Limb (tissue), 2 donors: ENCODE measurements around the gene MAPRE2.
A peak's percentile ranks its signal among the peaks of the same experiment; 100 is the strongest.
"Not testable (repeated sequence)": the region's sequence is repeated elsewhere in the genome, so short reads cannot be mapped to it uniquely, and the experiment has no call there.

ENCODE experiments used
- DNase-seq, 2 donors: peaks; one replicate each; pipeline ENCODE4 v3.0.0-alpha.2; 2016; ENCODE audit errors: extremely low spot score in 2 of 2

MAPRE2 gene

DNA sequence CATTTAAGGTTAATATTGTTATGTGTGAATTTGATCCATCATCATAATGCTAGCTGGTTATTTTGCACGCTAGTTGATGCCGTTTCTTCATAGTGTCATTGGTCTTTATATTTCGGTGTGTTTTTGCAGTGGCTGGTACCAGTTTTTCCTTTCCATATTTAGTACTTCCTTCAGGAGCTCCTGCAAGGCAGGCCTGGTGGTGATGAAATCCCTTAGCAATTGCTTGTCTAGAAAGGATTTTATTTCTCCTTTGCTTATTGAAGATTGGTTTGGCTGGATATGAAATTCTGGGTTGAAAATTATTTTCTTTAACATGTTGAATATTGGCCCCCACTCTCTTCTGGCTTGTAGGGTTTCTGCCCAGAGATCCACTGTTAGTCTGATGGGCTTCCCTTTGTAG, 109.0 kb downstream of the MAPRE2 start:
- DNase-seq, result not testable (repeated sequence)

DNA sequence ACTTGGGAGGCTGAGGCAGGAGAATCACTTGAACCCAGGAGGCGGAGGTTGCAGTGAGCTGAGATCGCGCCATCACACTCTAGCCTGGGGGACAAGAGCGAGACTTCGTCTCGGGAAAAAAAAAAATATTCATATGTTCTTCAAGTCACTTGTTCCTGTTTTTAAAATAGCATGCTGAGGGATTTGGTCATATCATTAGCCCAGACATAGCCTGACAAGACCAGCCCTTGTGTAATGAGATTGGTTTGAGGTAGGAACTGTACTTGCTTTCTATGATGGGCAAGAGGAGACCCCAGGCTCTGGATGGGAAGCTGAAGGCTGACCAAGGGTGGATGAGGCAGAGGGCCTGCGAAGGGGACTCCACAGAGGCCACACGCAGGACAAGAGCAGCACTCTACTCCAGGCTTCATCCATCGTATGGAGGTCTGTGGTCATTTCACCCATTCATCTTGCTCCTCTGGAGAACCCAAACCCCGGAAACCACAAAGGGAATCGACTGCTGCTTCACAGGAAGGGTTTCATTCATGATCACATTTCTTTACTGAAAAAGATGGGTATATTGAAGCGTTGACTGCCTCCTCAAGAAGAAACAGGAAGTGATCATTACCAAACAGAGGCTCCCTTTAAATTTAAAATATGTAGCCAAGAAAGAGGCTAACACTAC, 112.5 kb downstream of the MAPRE2 start:
- no peak for DNase-seq

- no peak for DNase-seq
These were observed 114.3 kb downstream of the MAPRE2 start for GRCh38 chr18:35155398-35156117.

GRCh38 chr18:35157181-35157580, 116.0 kb downstream of the MAPRE2 start:
- DNase-seq, result no peak

DNA sequence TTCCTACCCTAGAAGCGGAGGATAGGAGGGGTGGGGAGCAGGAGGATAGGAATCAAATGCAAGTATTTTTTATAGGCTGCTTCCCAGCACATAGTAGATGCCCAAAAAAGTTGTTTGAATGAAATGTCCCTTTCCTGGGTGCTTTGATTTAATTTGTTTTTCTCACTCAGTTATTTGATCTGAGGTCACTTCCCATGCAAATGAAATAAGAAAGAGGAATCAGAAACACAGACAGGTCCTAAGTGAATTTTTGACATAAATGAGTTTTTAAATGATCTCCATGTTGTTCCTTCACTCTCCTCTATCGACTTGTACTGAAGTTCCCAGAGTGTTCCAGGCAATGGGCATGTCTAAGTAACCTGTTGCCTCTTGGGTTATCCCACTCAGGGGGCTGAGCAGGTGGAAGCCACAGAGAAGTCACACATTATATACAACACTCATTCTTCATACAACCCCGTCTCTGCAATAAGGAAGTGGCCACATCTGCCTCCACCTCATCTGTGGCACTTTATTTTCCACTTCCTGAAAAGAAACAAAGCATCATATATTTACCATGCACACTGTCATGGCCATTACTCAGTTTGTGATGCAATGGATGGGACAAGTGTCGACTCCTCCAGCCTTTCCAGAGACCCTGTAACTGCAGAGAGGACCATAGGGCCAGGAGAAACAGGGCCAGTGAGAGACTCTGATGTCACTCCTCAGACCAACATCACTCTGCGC, 117.7 kb downstream of the MAPRE2 start:
- no peak for DNase-seq

GRCh38 chr18:35159782-35160181, 118.6 kb downstream of the MAPRE2 start:
- no peak for DNase-seq

GRCh38 chr18:35161485-35161884, 120.3 kb downstream of the MAPRE2 start:
- DNase-seq, result no peak

GRCh38 chr18:35161934-35162333, 120.7 kb downstream of the MAPRE2 start:
- DNase-seq, result no peak

DNA sequence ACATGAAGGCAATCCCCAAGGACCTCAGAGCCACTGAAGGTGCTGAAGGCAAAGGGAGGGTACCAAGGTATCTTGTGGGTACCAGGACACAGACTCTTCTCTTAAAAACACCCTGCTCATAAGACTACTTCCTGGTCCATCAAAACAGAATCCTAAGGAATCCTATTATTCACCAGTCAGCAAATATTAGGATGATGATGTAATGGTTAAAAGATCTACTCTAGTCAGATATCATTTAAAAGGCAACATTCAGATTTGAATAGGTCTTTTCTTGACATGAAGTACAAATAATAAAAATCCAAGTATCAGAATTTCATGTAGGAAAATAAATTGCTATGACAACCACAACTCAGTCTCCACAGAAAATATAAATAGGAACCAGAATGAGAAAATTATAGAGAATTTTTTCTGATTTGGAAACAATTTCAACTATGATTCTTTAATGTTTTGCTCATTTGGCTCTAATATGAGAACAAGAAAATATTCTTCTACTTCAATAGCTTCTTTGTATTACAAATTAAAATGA, 121.9 kb downstream of the MAPRE2 start:
- no peak for DNase-seq

DNA sequence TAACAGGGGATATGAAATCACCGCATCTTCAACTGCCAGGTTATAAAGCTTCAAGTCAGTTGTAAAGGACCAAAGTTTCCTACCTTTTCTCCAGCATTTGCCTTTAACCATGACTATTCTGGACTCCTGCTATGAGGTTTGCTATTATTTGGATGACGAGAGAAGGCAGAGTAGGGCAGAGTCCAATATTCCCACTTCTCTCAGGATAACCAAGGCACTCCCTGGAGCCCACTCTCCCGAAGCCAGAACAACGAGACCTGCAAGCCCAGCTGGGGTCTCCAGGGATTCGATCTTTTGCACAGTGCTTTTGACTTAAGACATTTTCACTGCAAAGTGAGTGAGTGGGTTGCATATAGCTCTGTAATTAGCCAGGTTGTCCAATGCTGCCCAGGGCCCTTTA, 122.5 kb downstream of the MAPRE2 start:
- DNase-seq, result no peak

- no peak for DNase-seq
These were observed 122.9 kb downstream of the MAPRE2 start for GRCh38 chr18:35164133-35164532.

DNA sequence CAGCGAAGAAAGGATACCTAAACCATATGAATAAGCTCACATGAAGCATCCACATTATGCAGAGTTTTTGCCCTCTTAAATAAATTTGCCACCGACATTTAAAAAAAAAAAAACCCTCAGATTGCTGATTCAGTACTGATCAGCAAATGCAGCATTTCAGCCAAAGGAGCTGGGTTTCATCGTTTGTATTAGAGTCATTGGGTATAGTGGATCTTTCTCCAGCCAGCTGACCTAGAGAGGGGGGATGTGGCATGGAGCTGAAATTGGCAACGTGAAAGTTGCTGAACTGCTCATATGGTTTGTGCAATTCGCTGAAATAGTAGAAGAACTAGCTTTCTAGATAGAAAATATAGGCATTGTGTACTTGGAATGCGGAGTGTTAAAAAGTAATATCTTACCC, 126.1 kb downstream of the MAPRE2 start:
- DNase-seq, result no peak

GRCh38 chr18:35167857-35168256, 126.6 kb downstream of the MAPRE2 start:
- peak in 1 of 2 donors; percentile 60 for DNase-seq

- DNase-seq, result not testable (repeated sequence)
These were observed 129.1 kb downstream of the MAPRE2 start for GRCh38 chr18:35170323-35170722.

DNA sequence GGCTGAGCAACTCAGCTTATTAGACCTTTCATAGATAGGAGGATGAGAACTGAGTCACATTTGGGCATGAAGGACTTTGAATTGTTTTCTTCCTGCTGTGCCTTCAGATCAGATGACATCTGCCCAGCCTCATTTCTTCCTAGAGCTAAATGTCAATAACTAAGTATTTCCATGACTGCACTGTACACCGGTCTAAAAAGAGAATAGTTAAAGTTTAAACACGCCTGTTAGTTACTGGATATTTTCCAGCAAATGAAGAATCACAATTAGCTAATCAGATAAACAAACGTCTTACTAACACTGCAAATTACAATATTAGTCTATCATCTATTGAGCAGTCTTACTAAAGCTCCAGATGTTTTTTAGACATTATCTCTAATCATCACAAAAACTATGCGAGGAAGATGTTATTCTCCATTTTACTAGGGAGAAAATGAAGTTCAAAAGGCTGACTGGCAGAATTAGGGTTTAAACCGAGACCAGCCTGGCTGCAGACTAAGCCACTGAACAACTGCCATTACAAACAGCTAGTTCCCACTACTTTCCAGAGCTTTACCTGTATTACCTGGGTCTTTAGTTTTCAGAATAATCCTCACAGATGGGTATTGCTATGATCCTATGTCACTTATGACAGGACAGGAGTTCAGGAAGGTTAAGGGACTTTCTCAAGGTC, 130.2 kb downstream of the MAPRE2 start:
- DNase-seq, result no peak

DNA sequence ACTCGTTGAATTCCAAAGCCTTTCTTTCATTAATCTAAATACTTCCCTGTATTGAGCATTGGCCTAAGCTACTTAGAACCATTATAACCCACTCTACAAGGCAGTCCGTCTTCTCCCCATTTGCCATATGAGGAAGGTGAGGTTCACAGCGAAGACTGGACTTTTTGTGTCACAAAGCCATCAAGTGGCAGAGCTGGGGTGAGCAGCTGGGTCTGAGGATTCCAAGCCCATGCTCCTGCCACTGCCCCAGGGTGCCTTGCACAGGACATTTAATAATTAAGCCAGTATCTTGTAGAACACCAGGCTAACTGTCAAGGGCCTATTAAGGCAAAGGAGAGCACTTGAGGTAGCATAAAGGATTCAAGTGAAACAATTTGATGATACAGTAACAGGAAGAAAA, 130.8 kb downstream of the MAPRE2 start:
- DNase-seq, result no peak

- DNase-seq, result no peak
These were observed 131.3 kb downstream of the MAPRE2 start for GRCh38 chr18:35172451-35173035.

GRCh38 chr18:35174093-35174731, 133.0 kb downstream of the MAPRE2 start:
- no peak for DNase-seq

DNA sequence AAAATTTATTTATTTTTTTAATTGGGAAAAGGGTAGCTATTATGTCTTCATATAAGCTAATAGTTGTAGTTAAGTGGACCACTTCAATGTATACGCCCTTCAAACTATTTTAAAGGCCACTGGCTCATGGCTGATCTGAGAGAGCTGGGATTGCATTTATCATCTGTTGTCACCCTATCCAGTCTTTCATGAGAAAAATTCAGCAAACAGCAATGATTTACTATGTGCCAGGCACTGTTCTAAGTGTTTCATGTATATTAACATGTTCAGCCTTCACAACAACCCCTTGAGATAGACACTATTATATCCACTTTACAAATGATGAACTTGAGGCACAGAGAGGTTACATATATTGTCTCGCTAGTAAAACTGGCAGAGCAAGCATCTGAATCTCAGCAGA, 133.5 kb downstream of the MAPRE2 start:
- DNase-seq, result no peak

DNA sequence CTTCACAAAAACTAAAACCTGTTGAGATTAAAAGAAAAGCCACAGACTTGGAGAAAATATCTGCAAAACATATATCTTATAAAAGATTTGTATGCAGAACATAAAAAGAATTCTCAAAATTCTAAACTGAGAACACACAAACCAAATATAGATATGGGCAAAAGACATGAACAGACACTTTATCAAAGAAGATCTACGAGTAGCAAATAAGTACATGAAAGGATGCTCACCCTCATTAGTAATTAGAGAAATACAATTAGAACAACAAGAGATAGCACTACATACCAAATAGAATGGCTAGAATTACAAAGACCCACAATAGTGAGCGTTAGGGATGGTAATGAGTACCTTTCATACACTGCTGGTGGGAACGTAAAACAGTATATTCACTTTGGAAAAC, 135.7 kb downstream of the MAPRE2 start:
- no peak for DNase-seq

DNA sequence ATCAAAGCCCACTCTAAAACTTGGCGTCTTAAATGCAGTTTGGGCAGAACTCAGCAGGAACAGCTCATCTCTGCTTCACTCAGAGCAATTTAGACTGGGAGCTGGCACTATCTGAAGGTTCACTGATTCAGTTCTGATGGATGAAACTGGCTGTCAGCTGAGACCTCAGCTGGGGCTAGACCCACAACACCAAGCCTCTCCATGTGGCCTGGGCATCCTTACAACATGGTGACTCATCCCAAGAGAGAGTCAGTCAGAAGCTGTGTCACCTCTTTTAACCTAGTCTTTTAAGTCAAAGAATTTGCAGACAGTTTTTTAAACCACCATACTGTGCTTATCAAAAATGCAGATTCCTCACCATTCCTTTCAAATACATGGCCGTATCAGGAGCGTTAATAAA, 137.0 kb downstream of the MAPRE2 start:
- no peak for DNase-seq
